GM06990 (cell line): ENCODE data around the gene SLC34A1.
A peak's percentile ranks its signal among the peaks of the same experiment; 100 is the strongest.

ENCODE experiments used
- DNase-seq: peaks from one replicate; pipeline ENCODE4 v3.0.0-alpha.2; 2011; ENCODE audit not compliant: insufficient read length; ENCODE audit errors: extremely low read depth
- H3K27me3 ChIP-seq: replicated peaks from 2 replicates; pipeline ENCODE4 v1.6.0; 2011; ENCODE audit warnings: low read length; ENCODE audit not compliant: control insufficient read depth, insufficient read depth
- H3K36me3 ChIP-seq: 2 replicates; pipeline ENCODE4 v1.5.1; 2011; ENCODE audit warnings: low read length; ENCODE audit not compliant: control insufficient read depth, insufficient read depth
- H3K4me3 ChIP-seq: replicated peaks from 2 replicates; pipeline ENCODE4 v1.5.1; 2011; ENCODE audit warnings: low read depth, mild to moderate bottlenecking, control low read depth, low read length
- CTCF ChIP-seq: IDR thresholded peaks from 2 replicates; pipeline ENCODE4 v1.5.1; 2011; ENCODE audit warnings: low read length, control low read depth, mild to moderate bottlenecking, inconsistent platforms; ENCODE audit not compliant: insufficient read depth, poor library complexity, severe bottlenecking

The SLC34A1 gene

DNA sequence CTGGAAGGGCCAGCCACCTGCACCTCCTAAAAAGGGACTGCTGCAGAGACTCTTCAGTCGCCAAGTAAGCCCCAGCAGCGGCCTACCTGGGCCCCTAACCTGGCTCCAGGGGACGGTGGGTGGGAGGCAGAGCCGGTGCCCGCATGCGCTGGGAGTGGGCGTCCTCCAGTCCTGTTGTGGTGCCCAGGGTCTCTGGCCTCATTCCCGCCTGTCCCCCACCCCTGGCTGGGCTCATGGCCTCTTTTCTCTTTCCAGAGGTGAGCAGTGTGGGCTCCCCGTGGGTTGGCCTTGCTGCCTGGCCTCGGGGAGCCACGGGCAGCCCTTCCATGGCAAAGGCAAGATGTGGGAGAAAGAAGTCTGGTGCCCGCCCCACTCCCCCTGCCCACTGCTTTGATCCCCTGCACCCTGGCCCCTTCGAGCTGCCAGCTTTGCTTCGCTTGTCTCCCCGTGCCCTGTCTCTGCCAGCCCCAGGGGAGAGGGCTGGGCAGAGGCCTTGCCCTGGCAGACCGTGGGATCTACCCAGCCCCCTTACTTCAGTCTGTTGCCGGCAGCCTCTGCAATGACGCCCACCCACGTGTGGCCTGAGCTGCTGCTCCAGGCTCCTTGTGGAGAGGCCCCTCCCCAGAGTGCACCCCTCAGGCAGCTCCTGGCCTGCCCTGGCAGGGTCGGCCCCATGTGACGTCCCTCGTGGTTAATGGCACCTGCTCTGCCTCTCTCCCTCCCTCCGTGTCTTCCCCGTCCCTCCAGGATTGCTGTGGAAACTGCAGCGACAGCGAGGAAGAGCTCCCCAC lies 57.0 kb downstream of the SLC34A1 start:
- Histone ChIP-seq H3K27me3 (no peaks in the 10 kb centered on the region), H3K4me3 (no peak overlapping the region), H3K36me3 (peaks cover 39% of the 10 kb centered on the region)
- TF ChIP-seq CTCF, result no peak
- DNase-seq, result no peak

DNA sequence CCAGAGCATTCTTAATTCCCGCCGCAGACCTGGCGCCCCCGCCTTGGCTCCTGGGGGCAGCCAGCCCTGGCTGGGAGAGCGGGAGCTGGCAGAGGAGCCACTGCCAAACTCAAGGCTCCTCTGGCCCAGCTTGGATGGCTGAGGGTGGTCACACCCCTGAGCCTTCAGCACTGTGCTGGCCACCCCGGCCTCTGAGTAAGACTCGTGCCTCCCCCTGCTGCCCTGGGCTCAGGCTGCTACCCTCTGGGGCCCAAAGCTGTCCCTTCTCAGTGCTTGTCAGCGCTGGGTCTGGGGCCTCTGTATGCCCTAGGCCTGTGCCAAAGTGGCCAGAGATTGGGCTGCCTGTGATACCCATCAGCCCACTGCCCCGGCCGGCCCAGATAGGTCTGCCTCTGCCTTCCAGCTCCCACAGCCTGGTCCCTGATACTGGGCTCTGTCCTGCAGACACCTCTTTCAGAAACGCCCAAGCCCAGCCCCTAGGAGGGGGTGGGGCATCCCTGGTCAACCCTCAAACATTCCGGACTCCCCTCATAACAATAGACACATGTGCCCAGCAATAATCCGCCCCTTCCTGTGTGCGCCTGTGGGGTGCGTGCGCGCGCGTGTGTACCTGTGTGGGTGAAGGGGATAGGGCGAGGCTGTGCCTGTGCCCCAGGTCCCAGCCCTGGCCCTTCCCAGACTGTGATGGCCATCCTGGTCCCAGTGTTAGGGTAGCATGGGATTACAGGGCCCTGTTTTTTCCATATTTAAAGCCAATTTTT lies 58.0 kb downstream of the SLC34A1 start:
- H3K27me3 ChIP-seq, result no peaks in the 10 kb centered on the region
- DNase-seq, result peak; percentile 16
- peaks cover 34% of the 10 kb centered on the region for H3K36me3 ChIP-seq
- H3K4me3 ChIP-seq, result no peak overlapping the region
- TF ChIP-seq CTCF, result no peak

DNA sequence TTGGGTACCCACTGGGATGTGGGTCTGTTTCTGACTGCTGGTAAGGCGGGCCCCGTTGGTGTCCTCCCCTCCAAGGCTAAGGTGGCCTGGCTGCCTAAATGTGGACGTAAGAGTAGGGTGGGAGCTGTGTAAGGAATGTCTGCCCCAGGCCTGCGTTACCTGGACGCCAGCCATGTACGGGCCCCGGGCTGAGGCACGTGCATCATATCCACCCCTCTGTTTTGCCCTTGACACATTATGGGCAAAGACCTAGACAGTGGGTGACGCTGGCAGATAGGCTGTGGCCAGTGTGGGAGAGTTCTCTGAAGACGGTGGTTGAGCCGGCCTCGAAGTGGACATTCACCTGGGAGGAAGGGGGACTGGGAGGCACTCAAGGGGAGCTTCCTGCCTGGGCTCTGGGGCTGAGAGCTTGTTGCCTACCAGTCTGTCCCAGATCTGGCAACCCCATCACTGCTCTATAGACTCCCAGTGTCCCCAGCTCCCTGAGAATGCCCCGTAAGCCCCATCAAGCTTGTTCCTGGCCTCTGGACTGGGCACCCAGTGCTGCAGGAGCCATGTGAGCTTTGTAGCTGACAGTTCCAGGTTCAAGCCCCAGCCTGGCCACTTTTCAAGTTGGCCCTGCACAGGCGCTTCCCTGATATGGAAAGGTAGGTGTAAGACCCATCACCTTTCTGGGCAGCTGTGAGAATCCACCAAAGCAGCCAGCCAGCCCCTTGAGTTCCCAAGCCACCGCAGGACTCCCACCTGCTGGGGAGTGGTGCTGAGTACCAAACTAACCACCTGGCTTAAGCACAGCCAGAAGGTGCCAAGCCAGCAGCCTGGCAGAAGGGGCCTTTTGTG lies 59.1 kb downstream of the SLC34A1 start:
- H3K4me3 ChIP-seq, result no peak overlapping the region
- peaks cover 26% of the 10 kb centered on the region for H3K36me3 ChIP-seq
- no peak for DNase-seq
- H3K27me3 ChIP-seq, result no peaks in the 10 kb centered on the region
- no peak for TF ChIP-seq CTCF

DNA sequence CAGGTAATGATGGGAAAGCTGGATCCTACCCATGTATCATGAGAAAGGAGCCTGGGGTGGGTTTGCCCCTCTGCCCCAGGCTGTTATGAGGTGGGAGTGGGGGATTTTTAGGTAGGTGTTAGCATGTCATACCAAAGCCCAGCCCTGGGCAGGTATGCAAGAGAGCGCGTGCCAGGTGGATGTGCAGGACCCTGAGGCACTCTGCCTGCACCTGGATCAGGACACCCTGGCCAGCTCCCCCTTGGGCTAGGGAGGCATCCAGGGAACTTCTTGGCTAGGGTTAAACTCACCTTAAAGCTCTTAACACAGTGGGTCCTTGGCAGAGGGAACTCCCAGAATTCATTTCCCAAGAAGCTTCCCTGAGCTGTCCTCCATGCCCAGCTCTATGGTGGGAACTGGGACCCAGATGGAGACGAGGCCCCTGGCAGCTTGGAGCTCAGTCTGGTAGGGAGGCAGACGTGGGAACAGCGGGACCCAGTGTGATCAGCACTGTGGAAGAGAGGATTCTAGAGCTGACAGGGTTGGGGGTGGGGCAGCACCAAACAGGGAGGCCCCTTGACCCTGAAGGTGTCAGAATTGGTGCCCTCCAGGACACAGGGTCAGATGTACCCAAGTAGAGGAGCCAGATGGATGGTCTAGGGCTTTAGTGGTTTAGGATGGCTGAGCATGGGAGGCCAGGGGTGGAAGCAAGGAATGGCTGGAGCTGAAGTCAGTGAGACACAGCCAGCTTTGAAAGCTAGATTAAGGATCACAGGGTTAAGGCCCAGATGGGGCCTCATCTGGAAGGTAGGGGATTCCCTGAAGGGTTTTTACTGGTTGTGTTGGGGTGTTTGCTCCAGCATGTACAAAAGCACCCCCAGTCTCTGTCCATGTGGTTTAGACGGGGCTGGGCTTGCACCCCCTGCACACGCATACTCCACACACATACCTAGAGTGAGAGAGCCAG lies 60.1 kb downstream of the SLC34A1 start:
- H3K36me3 ChIP-seq, result peaks cover 24% of the 10 kb centered on the region
- DNase-seq, result peak; percentile 34
- H3K4me3 ChIP-seq, result no peak overlapping the region
- H3K27me3 ChIP-seq, result no peaks in the 10 kb centered on the region
- TF ChIP-seq CTCF, result no peak
